A172 (cell line): ENCODE measurements around the gene TRUB1. TPM values are rescaled to one million over a fixed set of nuclear protein-coding genes. Genes with fewer than 3 reads are reported as not detected.

Experiments
- DNase-seq: peaks from one replicate; pipeline ENCODE4 v3.0.0-alpha.2; 2015; ENCODE audit warnings: low spot score
- total RNA-seq: library from RNA; depleted of rRNA; stranded (reverse); fragments of >200 nt; shearing (Covaris generic); gene quantifications from 2 replicates; pipeline ENCODE4 v1.2.3, GENCODE V29; 2014

Gene TRUB1
- total RNA-seq, 1 experiment from 2014 or later, result 63.4 TPM

- DNase-seq, result no peak
Observed at GRCh38 chr10:114975091-114975490, 37.1 kb downstream of the TRUB1 start.

GRCh38 chr10:114982989-114983388, 45.0 kb downstream of the TRUB1 start:
- no peak for DNase-seq

GRCh38 chr10:114987995-114988394, 50.0 kb downstream of the TRUB1 start:
- DNase-seq, result peak; percentile 29

- DNase-seq, result no peak
Observed at GRCh38 chr10:114990586-114990985, 52.6 kb downstream of the TRUB1 start.

DNA sequence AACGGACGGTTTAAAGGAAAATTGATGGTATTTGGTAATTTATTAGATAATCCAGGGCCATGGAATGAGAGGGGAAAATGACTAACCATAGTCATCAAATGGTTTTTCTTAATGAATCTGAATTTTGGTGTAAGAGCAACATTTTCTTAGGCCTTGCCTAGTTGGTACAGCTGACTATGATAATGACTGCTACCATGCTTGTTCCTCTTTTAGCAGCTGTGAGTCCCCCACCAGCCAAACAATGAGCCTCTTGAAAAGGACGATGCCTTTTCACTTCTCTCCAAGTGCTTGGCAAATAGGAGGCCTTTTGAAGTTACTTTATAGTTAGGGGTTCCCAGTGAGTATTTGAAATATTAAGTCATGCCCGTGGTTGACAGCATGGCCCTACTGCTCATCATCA, 53.0 kb downstream of the TRUB1 start:
- no peak for DNase-seq

DNA sequence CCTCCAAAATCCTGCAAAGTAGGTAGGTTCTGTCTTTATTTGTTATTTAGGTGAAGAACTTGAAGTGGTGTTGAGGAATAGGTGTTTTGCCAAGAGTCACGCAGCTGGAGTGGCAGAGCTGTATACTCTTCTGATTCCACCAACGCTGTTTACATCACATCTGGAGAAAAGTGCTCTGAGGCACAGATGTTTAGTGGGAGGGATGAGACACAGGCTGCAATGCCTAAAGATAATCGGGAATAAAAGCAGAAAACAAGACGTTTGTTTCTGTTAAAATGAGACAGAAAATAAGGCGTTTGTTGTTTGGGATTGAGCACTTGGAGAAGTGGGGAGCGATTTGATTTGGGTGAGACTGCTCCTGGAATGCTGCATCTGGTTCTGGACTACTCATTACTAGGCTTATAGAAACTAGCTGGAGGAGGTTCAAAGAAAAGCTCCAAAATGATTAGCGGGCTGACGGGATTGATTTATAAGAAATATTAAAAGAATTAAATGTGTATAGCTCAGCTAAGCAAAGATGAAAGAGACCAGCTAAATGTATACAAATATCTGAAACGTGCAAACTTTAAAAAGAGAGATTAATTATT, 54.3 kb downstream of the TRUB1 start:
- no peak for DNase-seq

DNA sequence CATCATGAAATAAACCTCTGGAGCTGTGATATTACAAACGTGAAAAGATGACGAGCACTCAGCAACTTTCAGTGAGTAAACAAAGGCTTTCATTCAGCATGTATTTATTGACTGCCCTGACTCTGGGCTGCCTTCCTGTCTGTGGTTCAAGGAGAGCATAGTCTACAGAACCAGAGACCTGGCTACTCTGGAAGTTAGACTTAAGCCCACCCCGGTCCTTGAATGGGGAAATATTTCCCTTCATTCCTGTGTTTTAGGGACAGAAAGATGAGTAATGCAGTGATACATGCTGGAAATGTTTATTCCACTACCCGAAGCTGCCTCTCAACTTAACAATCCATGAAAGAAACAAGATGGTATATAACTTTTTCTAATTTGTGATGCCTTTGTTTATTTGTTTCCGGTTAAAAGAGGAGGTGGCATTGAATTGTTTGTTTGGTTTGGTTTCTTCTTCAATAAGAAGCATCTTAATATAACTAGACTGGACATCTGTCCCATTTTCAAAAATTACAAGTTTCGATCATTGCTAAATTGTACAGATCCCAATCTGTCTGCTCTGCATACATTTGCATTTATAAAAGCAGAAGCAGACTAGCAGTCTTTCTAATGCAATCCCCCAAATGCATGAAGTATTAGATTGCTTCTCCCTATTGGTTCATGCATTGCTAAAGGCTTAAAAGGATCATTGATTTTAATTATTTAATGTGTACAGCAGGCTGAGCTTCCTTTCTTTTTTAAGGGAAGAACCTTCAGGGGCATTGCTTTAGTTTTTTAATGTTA, 57.7 kb downstream of the TRUB1 start:
- DNase-seq, result peak; percentile 34

DNA sequence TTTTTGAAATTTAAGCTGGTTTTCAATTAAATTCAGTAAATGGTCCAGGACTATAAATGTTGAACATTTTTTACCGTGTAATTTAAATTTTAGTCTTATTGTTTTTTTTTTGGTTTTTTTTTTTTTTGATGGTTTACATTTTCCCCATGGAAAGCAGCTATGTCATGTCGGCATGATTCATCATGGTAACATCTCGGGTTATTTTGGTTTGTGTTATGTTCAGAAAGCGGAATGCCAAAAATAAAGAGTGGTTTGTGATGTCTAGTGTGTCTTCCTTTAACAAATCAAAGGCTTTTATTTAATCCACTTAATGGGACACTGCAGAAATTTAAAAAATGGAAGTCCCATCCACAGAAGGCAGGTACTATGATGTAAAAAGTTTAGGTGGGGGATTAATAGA, 58.5 kb downstream of the TRUB1 start:
- peak; percentile 46 for DNase-seq

GRCh38 chr10:114998993-114999392, 61.0 kb downstream of the TRUB1 start:
- DNase-seq, result no peak

GRCh38 chr10:115001506-115002381, 63.7 kb downstream of the TRUB1 start:
- peak; percentile 31 for DNase-seq

GRCh38 chr10:115003396-115003795, 65.4 kb downstream of the TRUB1 start:
- DNase-seq, result no peak

DNA sequence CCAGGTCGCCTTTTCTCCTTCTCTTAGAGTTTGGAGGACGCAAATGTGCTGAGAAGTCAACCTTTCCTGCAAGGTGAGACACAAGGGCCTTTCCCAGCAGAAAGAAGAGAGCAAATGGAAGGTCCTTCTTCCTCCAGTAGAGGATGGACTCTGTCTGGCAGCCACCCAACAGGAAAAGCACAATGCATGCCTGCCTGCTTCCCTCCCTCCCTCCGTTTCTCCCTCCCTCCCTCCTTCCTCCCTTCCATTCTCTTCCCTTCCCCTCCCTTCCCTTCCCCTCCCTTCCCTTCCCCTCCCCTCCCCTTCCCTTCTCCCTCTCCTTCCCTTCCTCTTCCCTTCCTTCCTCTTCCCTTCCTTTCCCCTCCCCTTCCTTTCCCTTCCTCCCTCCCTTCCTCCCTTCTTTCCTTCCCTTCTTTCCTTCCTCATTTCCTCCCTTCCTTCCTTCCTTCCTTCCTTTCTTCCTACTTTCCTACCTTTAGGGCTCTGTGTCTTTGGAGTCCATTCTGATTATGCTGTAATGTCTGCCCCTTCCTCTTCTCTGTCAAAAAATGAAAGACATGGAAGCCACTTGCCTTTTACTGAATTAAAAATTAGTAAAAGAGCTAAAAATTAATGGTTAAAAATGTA, 66.4 kb downstream of the TRUB1 start:
- no peak for DNase-seq

DNA sequence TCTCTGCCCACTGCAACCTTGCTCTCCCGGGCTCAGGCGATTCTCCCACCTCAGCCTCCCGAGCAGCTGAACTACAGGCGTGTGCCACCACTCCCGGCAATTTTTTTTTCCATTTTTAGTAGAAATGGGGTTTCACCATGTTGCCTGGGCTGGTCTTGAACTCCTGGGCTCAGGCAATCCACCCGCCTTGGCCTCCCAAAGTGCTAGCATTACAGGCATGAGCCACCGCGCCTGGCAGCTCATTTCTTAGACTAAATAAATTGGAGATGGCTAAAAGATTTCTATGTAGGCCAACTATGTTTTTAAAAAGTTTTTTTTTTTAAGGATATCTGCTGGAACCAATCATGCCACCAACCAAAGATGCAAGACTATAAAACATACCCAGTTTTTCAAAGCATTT, 67.8 kb downstream of the TRUB1 start:
- DNase-seq, result no peak

GRCh38 chr10:115018185-115018931, 80.4 kb downstream of the TRUB1 start:
- DNase-seq, result no peak

GRCh38 chr10:115020449-115020848, 82.5 kb downstream of the TRUB1 start:
- DNase-seq, result no peak

DNA sequence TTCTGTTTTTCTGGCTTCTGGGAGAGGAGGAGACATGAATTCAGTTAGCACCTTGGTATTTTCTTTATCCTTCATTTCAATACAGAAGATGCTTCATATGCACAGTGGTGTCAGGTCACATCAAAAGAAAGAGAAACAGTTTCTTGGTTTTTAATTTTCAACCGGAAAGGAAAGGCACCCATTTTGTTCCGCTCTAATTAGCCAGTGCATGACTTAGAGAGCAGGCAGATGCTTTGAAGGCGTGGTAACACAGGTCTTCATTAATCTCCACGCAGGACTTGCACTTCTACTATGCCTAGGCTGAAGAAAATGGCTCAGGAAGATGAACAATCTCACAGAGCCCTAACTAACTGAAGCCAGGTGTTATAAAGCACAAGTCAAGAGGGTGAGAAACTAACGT, 84.7 kb downstream of the TRUB1 start:
- no peak for DNase-seq

- no peak for DNase-seq
Observed at GRCh38 chr10:115023715-115024114, 85.7 kb downstream of the TRUB1 start.

DNA sequence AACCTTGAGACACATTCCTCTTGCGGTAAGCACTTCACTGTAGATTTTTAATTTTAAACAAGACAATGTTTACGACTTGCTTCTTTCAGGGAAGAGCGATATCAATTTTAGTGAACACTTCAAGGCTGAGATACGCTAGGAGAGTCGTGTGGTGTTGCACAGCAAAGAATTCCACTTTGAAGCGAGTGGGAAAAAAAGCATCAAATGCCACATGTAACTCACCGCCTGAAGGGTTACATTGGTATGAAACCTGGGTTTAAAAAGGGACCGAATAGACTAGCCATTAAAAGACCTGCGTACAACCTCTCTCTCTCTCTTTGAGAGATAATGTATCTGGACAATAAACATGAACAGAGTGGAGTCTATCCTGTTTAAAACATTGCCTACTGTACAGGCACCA, 86.4 kb downstream of the TRUB1 start:
- DNase-seq, result no peak

DNA sequence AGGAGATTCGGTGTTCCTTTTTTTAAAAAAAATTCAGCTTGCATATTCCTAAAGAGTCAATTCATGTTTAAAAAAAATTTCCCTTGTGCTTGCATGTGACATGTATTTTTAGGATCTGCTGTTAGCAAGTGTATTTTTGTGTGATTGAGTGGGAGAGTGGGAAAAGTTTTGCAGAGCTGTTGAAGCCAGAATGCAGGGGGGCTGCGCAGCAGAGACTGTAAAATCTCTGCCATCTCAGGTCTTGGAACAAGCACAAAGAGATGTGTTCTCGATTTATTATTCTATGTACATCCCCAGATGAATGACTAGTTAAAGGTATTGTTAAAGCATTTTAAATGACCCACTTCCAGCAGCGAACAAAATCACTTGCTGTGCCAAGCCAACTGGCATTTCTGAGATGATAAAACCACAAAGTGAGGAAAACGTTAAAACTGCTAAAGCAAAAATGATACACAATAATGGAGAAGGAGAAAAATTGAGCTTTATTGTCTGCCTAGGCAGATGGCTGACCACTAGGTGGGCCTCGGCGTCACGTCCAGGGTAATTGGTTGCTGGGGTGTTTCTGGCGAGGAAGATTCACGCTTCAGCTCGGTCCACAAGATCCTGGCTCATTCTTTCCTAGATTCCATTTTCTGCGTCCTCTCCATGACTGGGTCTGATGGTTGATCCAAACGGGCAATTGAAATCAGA, 88.2 kb downstream of the TRUB1 start:
- no peak for DNase-seq

- DNase-seq, result no peak
Observed at GRCh38 chr10:115026746-115027140, 88.7 kb downstream of the TRUB1 start.
